ENCODE results near the gene CAPNS2.

Gene CAPNS2

DNA sequence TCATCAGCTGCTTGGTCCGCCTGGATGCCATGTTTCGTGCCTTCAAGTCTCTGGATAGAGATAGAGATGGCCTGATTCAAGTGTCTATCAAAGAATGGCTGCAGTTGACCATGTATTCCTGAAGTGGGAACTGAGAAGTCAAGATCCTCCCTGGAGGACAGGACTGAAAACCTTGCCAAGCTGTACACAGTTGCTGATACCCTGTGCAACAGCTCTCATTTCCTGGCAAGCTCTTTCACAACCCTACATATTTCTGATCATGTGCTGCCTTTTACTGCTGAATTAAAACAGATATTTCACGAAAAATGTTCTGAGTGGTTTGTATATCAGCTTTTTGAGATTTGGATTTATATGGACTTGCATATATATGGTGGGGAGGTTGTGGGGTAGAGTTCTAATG lies 898 bp downstream of the CAPNS2 start:
- H3K27me3 ChIP-seq (ENCODE audit: control insufficient read depth, insufficient read depth, low read length): no peaks in the 10 kb centered on the region
- no CpG with 5 or more reads among the region's 3 CpGs for WGBS (ENCODE audit: insufficient coverage, insufficient read length)
- H3K4me1 ChIP-seq (ENCODE audit: control insufficient read depth, insufficient read depth, low read length): no peaks in the 10 kb centered on the region
- no peaks in the 10 kb centered on the region for H3K36me3 ChIP-seq (ENCODE audit: control insufficient read depth, insufficient read depth, low read length)
- no peak for DNase-seq (ENCODE audit: low read depth, low spot score)
- no peaks in the 10 kb centered on the region for H3K9me3 ChIP-seq (ENCODE audit: control insufficient read depth, insufficient read depth, low read length)
- H3K27ac ChIP-seq (ENCODE audit: low read length): no peak overlapping the region
- H3K4me3 ChIP-seq (ENCODE audit: low read length): no peak overlapping the region

DNA sequence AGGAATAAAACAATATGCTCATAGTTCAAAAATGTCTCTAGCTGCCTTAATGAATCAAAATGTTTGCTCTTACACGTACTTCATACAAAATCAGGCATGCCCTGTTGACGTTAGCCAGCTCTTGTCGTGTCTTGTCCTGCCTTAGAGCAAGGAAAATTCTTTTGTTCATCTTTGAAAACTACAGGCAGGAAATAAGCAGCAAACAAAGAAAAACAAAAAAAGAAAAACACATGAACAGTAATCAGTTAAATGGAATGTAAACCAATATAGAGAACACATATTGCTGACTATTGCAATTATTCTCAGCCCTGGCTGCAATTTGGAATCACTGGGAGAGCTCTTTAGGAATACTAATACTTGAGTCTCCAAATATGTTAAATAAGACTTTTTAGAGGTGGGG lies 1.7 kb downstream of the CAPNS2 start:
- WGBS (ENCODE audit: insufficient coverage, insufficient read length): no CpG with 5 or more reads among the region's 3 CpGs

GRCh38 chr16:55569025-55569424 lies 2.5 kb downstream of the CAPNS2 start:
- Histone ChIP-seq H3K27ac (ENCODE audit: low read length) (no peak overlapping the region), H3K27me3 (ENCODE audit: control insufficient read depth, insufficient read depth, low read length) (no peaks in the 10 kb centered on the region), H3K9me3 (ENCODE audit: control insufficient read depth, insufficient read depth, low read length) (no peaks in the 10 kb centered on the region), H3K4me3 (ENCODE audit: low read length) (no peak overlapping the region), H3K4me1 (ENCODE audit: control insufficient read depth, insufficient read depth, low read length) (no peaks in the 10 kb centered on the region), H3K36me3 (ENCODE audit: control insufficient read depth, insufficient read depth, low read length) (no peaks in the 10 kb centered on the region)
- WGBS (ENCODE audit: insufficient coverage, insufficient read length): no CpG with 5 or more reads among the region's 1 CpG
- DNase-seq (ENCODE audit: low read depth, low spot score): no peak

More for the DNA sequence above, 1.7 kb downstream of the CAPNS2 start:
- no peak for DNase-seq (ENCODE audit: low read depth, low spot score)
- Histone ChIP-seq H3K27me3 (ENCODE audit: control insufficient read depth, insufficient read depth, low read length) (no peaks in the 10 kb centered on the region), H3K36me3 (ENCODE audit: control insufficient read depth, insufficient read depth, low read length) (no peaks in the 10 kb centered on the region), H3K4me1 (ENCODE audit: control insufficient read depth, insufficient read depth, low read length) (no peaks in the 10 kb centered on the region), H3K9me3 (ENCODE audit: control insufficient read depth, insufficient read depth, low read length) (no peaks in the 10 kb centered on the region), H3K27ac (ENCODE audit: low read length) (no peak overlapping the region), H3K4me3 (ENCODE audit: low read length) (no peak overlapping the region)

DNA sequence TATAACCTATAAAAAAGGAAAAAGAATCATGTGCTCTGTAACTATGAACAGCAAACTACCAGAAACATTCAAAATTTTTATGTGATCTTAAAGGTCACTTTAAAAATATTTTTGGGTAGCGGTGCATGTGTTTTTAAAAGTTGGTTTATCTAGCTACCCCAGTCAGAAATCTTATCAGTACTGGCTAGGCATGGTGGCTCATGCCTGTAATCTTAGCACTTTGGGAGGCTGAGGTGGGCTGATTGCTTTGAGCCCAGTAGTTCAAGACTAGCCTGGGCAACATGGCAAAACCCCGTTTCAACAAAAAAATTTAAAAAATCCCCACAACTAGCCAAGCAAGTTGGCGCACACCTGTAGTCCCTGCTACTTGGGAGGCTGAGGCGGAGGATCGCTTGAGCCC lies 3.7 kb downstream of the CAPNS2 start:
- H3K27ac ChIP-seq (ENCODE audit: low read length): no peak overlapping the region
- WGBS (ENCODE audit: insufficient coverage, insufficient read length): no CpG with 5 or more reads among the region's 5 CpGs
- H3K4me1 ChIP-seq (ENCODE audit: control insufficient read depth, insufficient read depth, low read length): no peaks in the 10 kb centered on the region
- no peaks in the 10 kb centered on the region for H3K9me3 ChIP-seq (ENCODE audit: control insufficient read depth, insufficient read depth, low read length)
- no peak overlapping the region for H3K4me3 ChIP-seq (ENCODE audit: low read length)
- H3K36me3 ChIP-seq (ENCODE audit: control insufficient read depth, insufficient read depth, low read length): no peaks in the 10 kb centered on the region
- no peak for DNase-seq (ENCODE audit: low read depth, low spot score)
- no peaks in the 10 kb centered on the region for H3K27me3 ChIP-seq (ENCODE audit: control insufficient read depth, insufficient read depth, low read length)

GRCh38 chr16:55571191-55571897 lies 4.9 kb downstream of the CAPNS2 start:
- H3K9me3 ChIP-seq (ENCODE audit: control insufficient read depth, insufficient read depth, low read length): no peaks in the 10 kb centered on the region
- DNase-seq (ENCODE audit: low read depth, low spot score): no peak
- whole genome bisulfite sequencing (ENCODE audit: insufficient coverage, insufficient read length): no CpG with 5 or more reads among the region's 1 CpG
- H3K27ac ChIP-seq (ENCODE audit: low read length): no peak overlapping the region
- H3K36me3 ChIP-seq (ENCODE audit: control insufficient read depth, insufficient read depth, low read length): no peaks in the 10 kb centered on the region
- no peak overlapping the region for H3K4me3 ChIP-seq (ENCODE audit: low read length)
- no peaks in the 10 kb centered on the region for H3K4me1 ChIP-seq (ENCODE audit: control insufficient read depth, insufficient read depth, low read length)
- H3K27me3 ChIP-seq (ENCODE audit: control insufficient read depth, insufficient read depth, low read length): no peaks in the 10 kb centered on the region

- H3K36me3 ChIP-seq (ENCODE audit: control insufficient read depth, insufficient read depth, low read length): no peaks in the 10 kb centered on the region
- H3K4me3 ChIP-seq (ENCODE audit: low read length): no peak overlapping the region
- no peaks in the 10 kb centered on the region for H3K27me3 ChIP-seq (ENCODE audit: control insufficient read depth, insufficient read depth, low read length)
- WGBS (ENCODE audit: insufficient coverage, insufficient read length): no CpG with 5 or more reads among the region's 4 CpGs
- no peaks in the 10 kb centered on the region for H3K4me1 ChIP-seq (ENCODE audit: control insufficient read depth, insufficient read depth, low read length)
- H3K9me3 ChIP-seq (ENCODE audit: control insufficient read depth, insufficient read depth, low read length): no peaks in the 10 kb centered on the region
- DNase-seq (ENCODE audit: low read depth, low spot score): no peak
- no peak overlapping the region for H3K27ac ChIP-seq (ENCODE audit: low read length)
Measured at GRCh38 chr16:55572439-55572838, 6.0 kb downstream of the CAPNS2 start.

GRCh38 chr16:55574811-55575210 lies 8.3 kb downstream of the CAPNS2 start:
- Histone ChIP-seq H3K9me3 (ENCODE audit: control insufficient read depth, insufficient read depth, low read length) (no peaks in the 10 kb centered on the region), H3K27ac (ENCODE audit: low read length) (no peak overlapping the region), H3K4me3 (ENCODE audit: low read length) (no peak overlapping the region), H3K27me3 (ENCODE audit: control insufficient read depth, insufficient read depth, low read length) (no peaks in the 10 kb centered on the region), H3K4me1 (ENCODE audit: control insufficient read depth, insufficient read depth, low read length) (no peaks in the 10 kb centered on the region), H3K36me3 (ENCODE audit: control insufficient read depth, insufficient read depth, low read length) (no peaks in the 10 kb centered on the region)
- DNase-seq (ENCODE audit: low read depth, low spot score): no peak
- WGBS (ENCODE audit: insufficient coverage, insufficient read length): no CpG with 5 or more reads among the region's 2 CpGs

DNA sequence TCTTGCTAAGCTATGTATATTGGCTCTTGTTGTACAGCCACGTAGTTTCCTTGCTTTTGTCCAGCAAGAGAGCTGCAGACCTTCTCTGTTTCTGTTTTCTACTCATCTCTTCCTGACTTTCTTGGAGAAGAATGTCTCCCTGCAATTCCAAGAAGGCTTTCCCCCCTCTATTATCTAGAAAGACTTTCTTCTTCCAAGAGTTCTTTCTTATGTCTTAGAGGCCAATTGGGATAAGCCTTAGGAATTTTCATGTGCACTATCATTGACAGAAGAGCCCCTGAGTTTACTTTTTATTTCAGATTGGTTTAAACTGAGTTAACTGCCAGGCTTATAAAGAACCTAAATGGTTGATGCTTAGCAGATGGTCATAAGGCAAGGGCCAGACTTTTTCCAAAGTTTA lies 9.0 kb downstream of the CAPNS2 start:
- DNase-seq (ENCODE audit: low read depth, low spot score): no peak
- H3K9me3 ChIP-seq (ENCODE audit: control insufficient read depth, insufficient read depth, low read length): no peaks in the 10 kb centered on the region
- H3K4me1 ChIP-seq (ENCODE audit: control insufficient read depth, insufficient read depth, low read length): no peaks in the 10 kb centered on the region
- WGBS (ENCODE audit: insufficient coverage, insufficient read length): no CpG with 5 or more reads among the region's 1 CpG
- H3K27ac ChIP-seq (ENCODE audit: low read length): no peak overlapping the region
- H3K36me3 ChIP-seq (ENCODE audit: control insufficient read depth, insufficient read depth, low read length): no peaks in the 10 kb centered on the region
- no peak overlapping the region for H3K4me3 ChIP-seq (ENCODE audit: low read length)
- no peaks in the 10 kb centered on the region for H3K27me3 ChIP-seq (ENCODE audit: control insufficient read depth, insufficient read depth, low read length)

GRCh38 chr16:55576384-55576783 lies 9.9 kb downstream of the CAPNS2 start:
- no peak overlapping the region for H3K27ac ChIP-seq (ENCODE audit: low read length)
- H3K9me3 ChIP-seq (ENCODE audit: control insufficient read depth, insufficient read depth, low read length): no peaks in the 10 kb centered on the region
- no peak overlapping the region for H3K4me3 ChIP-seq (ENCODE audit: low read length)
- no peak for DNase-seq (ENCODE audit: low read depth, low spot score)
- H3K27me3 ChIP-seq (ENCODE audit: control insufficient read depth, insufficient read depth, low read length): no peaks in the 10 kb centered on the region
- WGBS (ENCODE audit: insufficient coverage, insufficient read length): no CpG with 5 or more reads among the region's 2 CpGs
- no peaks in the 10 kb centered on the region for H3K36me3 ChIP-seq (ENCODE audit: control insufficient read depth, insufficient read depth, low read length)
- H3K4me1 ChIP-seq (ENCODE audit: control insufficient read depth, insufficient read depth, low read length): no peaks in the 10 kb centered on the region

DNA sequence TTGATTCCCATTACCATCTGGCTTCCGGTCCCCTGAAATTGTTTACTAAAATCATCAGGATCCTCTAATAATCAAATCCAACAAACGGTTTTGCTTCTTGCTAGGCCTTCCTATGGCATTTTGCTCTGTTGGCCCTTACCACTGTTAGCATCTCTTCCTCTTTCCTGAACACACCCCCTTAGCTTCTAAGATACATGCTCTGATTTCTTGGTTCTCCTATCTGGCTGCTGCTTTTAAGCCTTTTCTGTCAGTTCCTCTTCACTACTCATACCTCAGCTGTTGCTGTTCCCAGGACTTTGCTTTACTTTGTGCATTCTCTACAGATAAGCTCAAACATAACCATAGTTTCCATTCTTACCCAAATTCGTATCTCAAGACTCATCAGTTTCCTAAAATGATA lies 11.4 kb downstream of the CAPNS2 start:
- Histone ChIP-seq H3K27me3 (ENCODE audit: control insufficient read depth, insufficient read depth, low read length) (no peaks in the 10 kb centered on the region), H3K9me3 (ENCODE audit: control insufficient read depth, insufficient read depth, low read length) (no peaks in the 10 kb centered on the region), H3K4me3 (ENCODE audit: low read length) (no peak overlapping the region), H3K36me3 (ENCODE audit: control insufficient read depth, insufficient read depth, low read length) (no peaks in the 10 kb centered on the region), H3K4me1 (ENCODE audit: control insufficient read depth, insufficient read depth, low read length) (no peaks in the 10 kb centered on the region), H3K27ac (ENCODE audit: low read length) (no peak overlapping the region)
- no CpG with 5 or more reads among the region's 3 CpGs for WGBS (ENCODE audit: insufficient coverage, insufficient read length)
- no peak for DNase-seq (ENCODE audit: low read depth, low spot score)

GRCh38 chr16:55585631-55586030 lies 19.1 kb downstream of the CAPNS2 start:
- no peaks in the 10 kb centered on the region for H3K27me3 ChIP-seq (ENCODE audit: control insufficient read depth, insufficient read depth, low read length)
- H3K36me3 ChIP-seq (ENCODE audit: control insufficient read depth, insufficient read depth, low read length): no peaks in the 10 kb centered on the region
- H3K9me3 ChIP-seq (ENCODE audit: control insufficient read depth, insufficient read depth, low read length): no peaks in the 10 kb centered on the region
- WGBS (ENCODE audit: insufficient coverage, insufficient read length): no CpG with 5 or more reads among the region's 2 CpGs
- no peaks in the 10 kb centered on the region for H3K4me1 ChIP-seq (ENCODE audit: control insufficient read depth, insufficient read depth, low read length)
- DNase-seq (ENCODE audit: low read depth, low spot score): no peak
- no peak overlapping the region for H3K27ac ChIP-seq (ENCODE audit: low read length)
- no peak overlapping the region for H3K4me3 ChIP-seq (ENCODE audit: low read length)

Data from iPS DF 6.9 (cell line).